IMR-90 (cell line): ENCODE data around the gene TMEM221. TPM values are rescaled to one million over a fixed set of nuclear protein-coding genes. Genes with fewer than 3 reads are reported as not detected.

Experiments
- ATAC-seq: fragments of 200-7000 bp; cut with Tn5 transposase; 2 replicates; pipeline ENCODE4 v1.9.1; 2020; ENCODE audit warnings: low read depth, mild to moderate bottlenecking, moderate library complexity
- BruUV-seq: library from RNA; stranded (reverse); fragments of 400-500 nt; replicated peaks from 2 replicates; lab custom pipeline; 2021; lab: Mats Ljungman, UMichigan
- CTCF ChIA-PET: fragments of 300-600 bp; formaldehyde crosslinking; extraction: SDS; loops from one replicate; lab custom pipeline; 2021; ENCODE audit warnings: antibody characterized with exemption; lab: Yijun Ruan, JAX
- POLR2A ChIA-PET: fragments of 300-600 bp; sonication (Branson Sonifier 250); formaldehyde crosslinking; loops from one replicate; lab custom pipeline; 2022; ENCODE audit warnings: antibody characterized with exemption; ENCODE audit not compliant: unreplicated experiment; lab: Charles Lee
- DNase-seq: peaks from one replicate; pipeline ENCODE4 v3.0.0; 2013
- H2AFZ ChIP-seq: replicated peaks from 2 replicates; pipeline ENCODE3; 2013; ENCODE audit warnings: low read length, mild to moderate bottlenecking; ENCODE audit not compliant: poor library complexity
- H2AK5ac ChIP-seq: 2 replicates; pipeline ENCODE4 v1.6.1; 2013; ENCODE audit warnings: low read depth, low read length, inconsistent platforms
- H2AK9ac ChIP-seq: replicated peaks from 2 replicates; pipeline ENCODE3; 2013; ENCODE audit warnings: mild to moderate bottlenecking, low read depth, low read length, moderate library complexity; ENCODE audit not compliant: poor library complexity
- H2BK120ac ChIP-seq: 2 replicates; pipeline ENCODE4 v1.6.1; 2013; ENCODE audit warnings: low read depth, low read length, inconsistent platforms
- H2BK15ac ChIP-seq: 3 replicates; pipeline ENCODE4 v1.6.1; 2013; ENCODE audit warnings: low read depth, low read length, inconsistent platforms
- H2BK20ac ChIP-seq: 2 replicates; pipeline ENCODE4 v1.6.1; 2013; ENCODE audit warnings: low read depth, mild to moderate bottlenecking, inconsistent platforms, low read length, moderate library complexity
- H2BK5ac ChIP-seq: 2 replicates; pipeline ENCODE4 v1.6.1; 2013; ENCODE audit warnings: mild to moderate bottlenecking, low read depth, low read length, inconsistent platforms; ENCODE audit not compliant: poor library complexity, severe bottlenecking
- H3K14ac ChIP-seq: replicated peaks from 2 replicates; pipeline ENCODE4 v1.6.1; 2013; ENCODE audit warnings: low read depth, low read length, inconsistent platforms
- H3K18ac ChIP-seq: 2 replicates; pipeline ENCODE4 v1.6.1; 2013; ENCODE audit warnings: low read depth, low read length, control low read depth
- H3K23ac ChIP-seq: 2 replicates; pipeline ENCODE4 v1.6.1; 2013; ENCODE audit warnings: low read depth, low read length, inconsistent platforms
- H3K27ac ChIP-seq: 2 replicates; pipeline ENCODE4 v1.5.1; 2013; ENCODE audit warnings: mild to moderate bottlenecking, control low read depth, low read length; ENCODE audit not compliant: insufficient read depth
- H3K27me3 ChIP-seq: 2 replicates; pipeline ENCODE4 v1.6.1; 2013; ENCODE audit warnings: low read length; ENCODE audit not compliant: control insufficient read depth, insufficient read depth
- H3K36me3 ChIP-seq: 2 replicates; pipeline ENCODE4 v1.6.1; 2013; ENCODE audit warnings: low read length, mixed read lengths; ENCODE audit not compliant: control insufficient read depth, insufficient read depth
- H3K4ac ChIP-seq: 2 replicates; pipeline ENCODE4 v1.6.1; 2013; ENCODE audit warnings: low read depth, low read length, inconsistent platforms
- H3K4me1 ChIP-seq: 2 replicates; pipeline ENCODE4 v1.6.1; 2013; ENCODE audit warnings: low read length, mixed read lengths; ENCODE audit not compliant: control insufficient read depth, insufficient read depth
- H3K4me2 ChIP-seq: 2 replicates; pipeline ENCODE4 v1.6.1; 2013; ENCODE audit warnings: low read depth, mild to moderate bottlenecking, control low read depth, low read length, moderate library complexity
- H3K4me3 ChIP-seq: 2 replicates; pipeline ENCODE4 v1.5.1; 2013; ENCODE audit warnings: low read depth, mild to moderate bottlenecking, control low read depth, low read length, moderate library complexity; ENCODE audit not compliant: insufficient read depth
- H3K56ac ChIP-seq: 2 replicates; pipeline ENCODE4 v1.6.1; 2013; ENCODE audit warnings: low read length, inconsistent platforms; ENCODE audit not compliant: insufficient read depth; ENCODE audit errors: extremely low read depth
- H3K79me1 ChIP-seq, 2 experiments: 2 replicates each; pipeline ENCODE4 v1.6.1; 2013; ENCODE audit warnings: low read length in 2 of 2, inconsistent platforms in 1 of 2, low read depth in 1 of 2
- H3K9ac ChIP-seq: 2 replicates; pipeline ENCODE4 v1.6.1; 2013; ENCODE audit warnings: low read depth, low read length, control low read depth
- H3K9me1 ChIP-seq: 2 replicates; pipeline ENCODE4 v1.6.1; 2013; ENCODE audit warnings: low read length, inconsistent platforms; ENCODE audit not compliant: insufficient read depth
- H3K9me3 ChIP-seq: 2 replicates; pipeline ENCODE4 v1.6.1; 2013; ENCODE audit warnings: low read length; ENCODE audit not compliant: control insufficient read depth, insufficient read depth
- H4K20me1 ChIP-seq: 2 replicates; pipeline ENCODE4 v1.6.1; 2013; ENCODE audit warnings: low read length, inconsistent platforms; ENCODE audit not compliant: insufficient read depth
- H4K5ac ChIP-seq: 2 replicates; pipeline ENCODE4 v1.6.1; 2013; ENCODE audit warnings: mild to moderate bottlenecking, low read depth, low read length, control low read depth
- H4K8ac ChIP-seq, 2 experiments: 2 replicates each; pipeline ENCODE4 v1.6.1; 2013; ENCODE audit warnings: low read depth in 2 of 2, low read length in 2 of 2, control low read depth in 1 of 2, inconsistent platforms in 1 of 2
- H4K91ac ChIP-seq: 2 replicates; pipeline ENCODE4 v1.6.1; 2013; ENCODE audit warnings: low read depth, low read length, inconsistent platforms; ENCODE audit not compliant: insufficient read depth
- RAD21 ChIP-seq: IDR thresholded peaks from 2 replicates; pipeline ENCODE4 v1.6.1; 2012; ENCODE audit warnings: low read length, improper control_type of control experiment
- RCOR1 ChIP-seq: IDR thresholded peaks from 2 replicates; pipeline ENCODE4 v1.6.1; 2012; ENCODE audit warnings: mild to moderate bottlenecking, low read length, improper control_type of control experiment; ENCODE audit not compliant: insufficient replicate concordance
- SMC3 ChIP-seq: fragments of 150-350 bp; IDR thresholded peaks from 2 replicates; pipeline ENCODE4 v1.6.1; 2016; ENCODE audit warnings: low read depth, mild to moderate bottlenecking, antibody characterized with exemption, low read length, moderate library complexity
- WGBS, 2 experiments: methylation state at CpG; one replicate each; pipeline versions ENCODE4 v1.1.5 to v1.1.7; 2013; ENCODE audit warnings: missing lambda C conversion rate in 2 of 2; ENCODE audit not compliant: insufficient read length in 1 of 2; ENCODE audit errors: extremely low coverage in 2 of 2; 5-methylcytosine and 5-hydroxymethylcytosine counted together
- dilution Hi-C: fragments of 300-500 bp; cut with HindIII; formaldehyde crosslinking; loops from one replicate; pipeline ENCODE4 v1.14.3; 2018; ENCODE audit warnings: low sequenced_read_pairs; ENCODE audit not compliant: unreplicated experiment
- in situ Hi-C: fragments of 300-500 bp; cut with MboI; formaldehyde crosslinking; loops from 3 replicates; pipeline ENCODE4 v1.14.3; 2019; ENCODE audit warnings: low sequenced_read_pairs, inconsistent platforms, mixed read lengths
- intact Hi-C: fragments of 100-400 bp; cut with micrococcal nuclease; formaldehyde crosslinking; loops from 2 replicates; pipeline ENCODE4 v1.10.0; 2022
- polyA plus RNA-seq, 3 experiments: library from polyadenylated mRNA; depleted of rRNA; stranded (reverse); fragments of >200 nt; gene quantifications; 2 replicates each; pipeline ENCODE4 v1.2.3, GENCODE V29; 2012; ENCODE audit warnings: low replicate concordance in 1 of 3
- total RNA-seq: library from RNA; depleted of rRNA; stranded (reverse); fragments of >200 nt; gene quantifications from 2 replicates; pipeline ENCODE4 v1.2.3, GENCODE V29; 2012
- TF ChIP-seq, protein P1 (sequence below): conservative IDR thresholded peaks from 2 replicates; pipeline ENCODE4 v1.5.1; 2012; ENCODE audit warnings: mild to moderate bottlenecking, low read depth, low read length, improper control_type of control experiment

TMEM221 gene
- total and polyA plus RNA-seq, 2 of the 4 experiments (the other 2 are of a cell fraction), result 0.12 TPM; not detected in 1

DNA sequence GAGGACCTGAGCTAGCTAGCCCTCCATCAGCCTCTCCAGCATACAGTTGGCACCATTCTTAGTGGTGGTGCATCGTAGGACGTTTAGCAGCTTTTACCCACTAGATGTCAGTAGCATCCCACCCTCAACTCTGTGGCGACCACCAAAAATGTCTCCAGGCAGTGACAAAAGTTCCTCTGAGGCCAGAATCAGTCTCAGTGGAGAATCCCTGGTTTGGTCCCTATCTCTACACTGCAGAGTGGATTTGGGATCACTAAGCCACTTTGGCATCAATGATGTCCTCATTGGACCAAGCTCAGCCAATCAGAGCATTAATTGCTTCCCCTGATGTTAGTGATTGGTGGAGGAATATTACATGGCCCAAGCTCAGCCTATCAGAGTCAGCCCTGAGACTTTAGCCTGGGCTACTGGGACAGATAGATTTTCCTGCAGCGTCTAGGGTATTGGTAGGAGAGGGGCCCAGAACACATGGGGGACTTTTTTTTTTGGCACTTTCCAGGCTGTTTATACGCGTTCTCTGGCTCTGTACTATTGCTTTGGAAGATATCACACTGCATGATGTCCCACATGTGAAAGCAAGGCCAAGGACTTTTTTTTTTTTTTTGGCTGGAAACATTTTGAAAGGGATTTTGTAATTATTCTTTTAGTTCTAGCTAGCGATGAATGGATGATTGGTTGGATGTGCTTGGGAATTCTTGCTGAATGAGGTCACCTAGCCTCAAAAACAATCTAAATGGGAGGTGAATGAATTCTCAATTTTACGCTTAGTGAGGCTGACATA lies 7.0 kb downstream of the TMEM221 start:
- H3K4me2 ChIP-seq, result no peak overlapping the region
- CTCF ChIA-PET, result interaction anchor here (0.5 to 0.9 kb wide), 3 partner anchors 20 to 988 kb away, joined by 3 to 4 read pairs (median 3); no protein-coding TSS in a partner anchor
- WGBS, 2 experiments, result no CpG with 5 or more reads among the region's 8 CpGs
- no peaks in the 10 kb centered on the region for H4K20me1 ChIP-seq
- POLR2A ChIA-PET, result no interaction called here
- H3K9me1 ChIP-seq, result no peaks in the 10 kb centered on the region
- no peak overlapping the region for H2BK15ac ChIP-seq
- intact Hi-C loops, result no loop called here
- no peak overlapping the region for H2BK20ac ChIP-seq
- H2AK9ac ChIP-seq, result peak overlapping the region; percentile 65
- H4K91ac ChIP-seq, result no peak overlapping the region
- H3K4me1 ChIP-seq, result no peaks in the 10 kb centered on the region
- H3K14ac ChIP-seq, result no peak overlapping the region
- no peak overlapping the region for H2BK5ac ChIP-seq
- no peak overlapping the region for H4K8ac ChIP-seq
- no peaks in the 10 kb centered on the region for H3K9me3 ChIP-seq
- no peak overlapping the region for H4K5ac ChIP-seq
- DNase-seq (no peak), ATAC-seq (peak; percentile 44)
- BruUV-seq, result no TSS peak
- no peak overlapping the region for H3K18ac ChIP-seq
- H3K23ac ChIP-seq, result no peak overlapping the region
- no peak overlapping the region for H3K9ac ChIP-seq
- no peak overlapping the region for H3K4ac ChIP-seq
- no peak overlapping the region for H3K56ac ChIP-seq
- no peak overlapping the region for H2BK120ac ChIP-seq
- H3K27me3 ChIP-seq, result peaks cover 2% of the 10 kb centered on the region
- H3K27ac ChIP-seq, result no peak overlapping the region
- no peaks in the 10 kb centered on the region for H3K36me3 ChIP-seq
- TF ChIP-seq, protein P1, sequence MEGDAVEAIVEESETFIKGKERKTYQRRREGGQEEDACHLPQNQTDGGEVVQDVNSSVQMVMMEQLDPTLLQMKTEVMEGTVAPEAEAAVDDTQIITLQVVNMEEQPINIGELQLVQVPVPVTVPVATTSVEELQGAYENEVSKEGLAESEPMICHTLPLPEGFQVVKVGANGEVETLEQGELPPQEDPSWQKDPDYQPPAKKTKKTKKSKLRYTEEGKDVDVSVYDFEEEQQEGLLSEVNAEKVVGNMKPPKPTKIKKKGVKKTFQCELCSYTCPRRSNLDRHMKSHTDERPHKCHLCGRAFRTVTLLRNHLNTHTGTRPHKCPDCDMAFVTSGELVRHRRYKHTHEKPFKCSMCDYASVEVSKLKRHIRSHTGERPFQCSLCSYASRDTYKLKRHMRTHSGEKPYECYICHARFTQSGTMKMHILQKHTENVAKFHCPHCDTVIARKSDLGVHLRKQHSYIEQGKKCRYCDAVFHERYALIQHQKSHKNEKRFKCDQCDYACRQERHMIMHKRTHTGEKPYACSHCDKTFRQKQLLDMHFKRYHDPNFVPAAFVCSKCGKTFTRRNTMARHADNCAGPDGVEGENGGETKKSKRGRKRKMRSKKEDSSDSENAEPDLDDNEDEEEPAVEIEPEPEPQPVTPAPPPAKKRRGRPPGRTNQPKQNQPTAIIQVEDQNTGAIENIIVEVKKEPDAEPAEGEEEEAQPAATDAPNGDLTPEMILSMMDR, result peak; percentile 42
- no peak for TF ChIP-seq RCOR1
- peak; percentile 35; the same call in 1 of the 2 replicates for TF ChIP-seq SMC3
- TF ChIP-seq RAD21, result peak; percentile 52
- H3K79me1 ChIP-seq, result no peaks in the 10 kb centered on the region
- no peak overlapping the region for H2AK5ac ChIP-seq
- H3K4me3 ChIP-seq, result no peak overlapping the region
- H2AFZ ChIP-seq, result no peak overlapping the region
- dilution Hi-C loops, result no loop called here
- in situ Hi-C loops, result no loop called here
